ENCODE data around the gene AIFM3.

DNA sequence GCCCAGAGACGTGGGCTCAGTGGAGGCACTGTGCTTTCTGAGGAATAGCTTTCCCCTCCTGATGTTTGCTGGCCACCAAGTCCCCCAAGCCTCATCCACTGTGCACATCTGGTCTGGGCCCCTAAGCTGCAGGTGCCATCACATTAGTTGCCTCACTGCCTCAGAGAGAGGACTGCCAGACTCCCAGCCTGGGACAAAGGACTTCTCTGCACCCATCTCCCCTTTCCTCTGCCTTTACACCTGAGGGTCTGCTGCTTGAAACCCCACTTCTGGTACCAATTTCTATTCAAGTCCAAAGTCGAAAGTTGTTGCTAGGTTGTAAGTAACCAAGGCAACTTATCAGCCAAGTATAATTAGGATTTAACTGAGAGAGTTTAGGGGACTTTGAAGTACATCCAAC, 11.4 kb downstream of the AIFM3 start:
- TF ChIP-seq POLR2A (IDR thresholded peaks at IDR 0.05): no peak
- TF ChIP-seq, protein P1, sequence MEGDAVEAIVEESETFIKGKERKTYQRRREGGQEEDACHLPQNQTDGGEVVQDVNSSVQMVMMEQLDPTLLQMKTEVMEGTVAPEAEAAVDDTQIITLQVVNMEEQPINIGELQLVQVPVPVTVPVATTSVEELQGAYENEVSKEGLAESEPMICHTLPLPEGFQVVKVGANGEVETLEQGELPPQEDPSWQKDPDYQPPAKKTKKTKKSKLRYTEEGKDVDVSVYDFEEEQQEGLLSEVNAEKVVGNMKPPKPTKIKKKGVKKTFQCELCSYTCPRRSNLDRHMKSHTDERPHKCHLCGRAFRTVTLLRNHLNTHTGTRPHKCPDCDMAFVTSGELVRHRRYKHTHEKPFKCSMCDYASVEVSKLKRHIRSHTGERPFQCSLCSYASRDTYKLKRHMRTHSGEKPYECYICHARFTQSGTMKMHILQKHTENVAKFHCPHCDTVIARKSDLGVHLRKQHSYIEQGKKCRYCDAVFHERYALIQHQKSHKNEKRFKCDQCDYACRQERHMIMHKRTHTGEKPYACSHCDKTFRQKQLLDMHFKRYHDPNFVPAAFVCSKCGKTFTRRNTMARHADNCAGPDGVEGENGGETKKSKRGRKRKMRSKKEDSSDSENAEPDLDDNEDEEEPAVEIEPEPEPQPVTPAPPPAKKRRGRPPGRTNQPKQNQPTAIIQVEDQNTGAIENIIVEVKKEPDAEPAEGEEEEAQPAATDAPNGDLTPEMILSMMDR (IDR thresholded peaks at IDR 0.05): no peak
